HEK293T (cell line): Measurements from ENCODE around the gene C1QTNF8.

Source experiments
- BHLHE40 ChIP-seq: fragments of 450-650 bp; IDR thresholded peaks from 2 replicates; pipeline ENCODE4 v1.6.1; 2016; ENCODE audit warnings: mild to moderate bottlenecking, moderate library complexity, borderline replicate concordance
- CTBP1 ChIP-seq: fragments of 450-650 bp; IDR thresholded peaks from 2 replicates; pipeline ENCODE4 v1.6.1; 2016; ENCODE audit warnings: borderline replicate concordance
- FOXM1 ChIP-seq: fragments of 450-650 bp; IDR thresholded peaks from 2 replicates; pipeline ENCODE4 v1.6.1; 2017; ENCODE audit warnings: mild to moderate bottlenecking, borderline replicate concordance
- HDGF ChIP-seq: fragments of 450-650 bp; IDR thresholded peaks from 2 replicates; pipeline ENCODE4 v1.6.1; 2017; ENCODE audit warnings: antibody characterized with exemption, borderline replicate concordance
- PKNOX1 ChIP-seq: fragments of 450-650 bp; IDR thresholded peaks from 2 replicates; pipeline ENCODE4 v1.6.1; 2016
- SP1 ChIP-seq: fragments of 450-650 bp; IDR thresholded peaks from 2 replicates; pipeline ENCODE4 v1.6.1; 2017
- TARDBP ChIP-seq: fragments of 450-650 bp; IDR thresholded peaks from 2 replicates; pipeline ENCODE4 v1.6.1; 2016
- ZNF384 ChIP-seq: fragments of 450-650 bp; IDR thresholded peaks from 2 replicates; pipeline ENCODE4 v1.6.1; 2016

- TF ChIP-seq CTBP1: no peak
- TF ChIP-seq TARDBP: no peak
- TF ChIP-seq SP1: no peak
- no peak for TF ChIP-seq FOXM1
- TF ChIP-seq ZNF384: no peak
- no peak for TF ChIP-seq HDGF
- no peak for TF ChIP-seq PKNOX1
- no peak for TF ChIP-seq BHLHE40
These were observed 26.9 kb downstream of the C1QTNF8 start for GRCh38 chr16:1069154-1069553.
